ENCODE measurements around the gene ZFP36L1.

GRCh38 chr14:68792678-68792978 is 239 bp downstream of the ZFP36L1 start:
- TF ChIP-seq POLR2A (IDR thresholded peaks at IDR 0.05; ENCODE audit: low read depth, low read length) = no peak
- no peak; the same call in 1 of the 2 replicates for TF ChIP-seq POLR2AphosphoS5 (IDR thresholded peaks at IDR 0.05; ENCODE audit: low read depth, low read length)
- TF ChIP-seq TAF1 (IDR thresholded peaks at IDR 0.05; ENCODE audit: borderline replicate concordance, low read depth, low read length) = no peak

Measured in GM12892 (cell line).